ENCODE results near the gene C16orf54. TPM values are rescaled to one million over a fixed set of nuclear protein-coding genes. Genes with fewer than 3 reads are reported as not detected.
"Not testable (repeated sequence)": the region's sequence is repeated elsewhere in the genome, so short reads cannot be mapped to it uniquely, and the experiment has no call there.

Gene C16orf54
- polyA plus RNA-seq, 1 donor: 0.43 TPM

GRCh38 chr16:29739927-29740629 is 5.7 kb downstream of the C16orf54 start:
- not testable (repeated sequence) for DNase-seq

GRCh38 chr16:29738514-29738913 is 7.3 kb downstream of the C16orf54 start:
- no peak for DNase-seq

GRCh38 chr16:29737713-29738112 is 8.1 kb downstream of the C16orf54 start:
- no peak for DNase-seq

GRCh38 chr16:29736764-29737163 is 9.0 kb downstream of the C16orf54 start:
- no peak for DNase-seq

- no peak for DNase-seq
Observed at GRCh38 chr16:29736112-29736511, 9.7 kb downstream of the C16orf54 start.

- DNase-seq: no peak
Observed at GRCh38 chr16:29734786-29735185, 11.0 kb downstream of the C16orf54 start.

- not testable (repeated sequence) for DNase-seq
Observed at GRCh38 chr16:29731768-29732601, 13.8 kb downstream of the C16orf54 start.

- DNase-seq: no peak
Observed at GRCh38 chr16:29730649-29731048, 15.1 kb downstream of the C16orf54 start.

- no peak for DNase-seq
Observed at GRCh38 chr16:29729116-29729521, 16.7 kb downstream of the C16orf54 start.

- no peak for DNase-seq
Observed at GRCh38 chr16:29727452-29727851, 18.3 kb downstream of the C16orf54 start.

- DNase-seq: no peak
Observed at GRCh38 chr16:29726845-29727377, 18.9 kb downstream of the C16orf54 start.

GRCh38 chr16:29721167-29721879 is 24.5 kb downstream of the C16orf54 start:
- DNase-seq: peak; percentile 64

GRCh38 chr16:29720703-29721102 is 25.1 kb downstream of the C16orf54 start:
- no peak for DNase-seq

GRCh38 chr16:29719063-29719462 is 26.7 kb downstream of the C16orf54 start:
- no peak for DNase-seq

- DNase-seq: no peak
Observed at GRCh38 chr16:29717113-29717512, 28.7 kb downstream of the C16orf54 start.

GRCh38 chr16:29714972-29715371 is 30.8 kb downstream of the C16orf54 start:
- DNase-seq: no peak

GRCh38 chr16:29714396-29714795 is 31.4 kb downstream of the C16orf54 start:
- DNase-seq: no peak

GRCh38 chr16:29712809-29713208 is 33.0 kb downstream of the C16orf54 start:
- DNase-seq: no peak

- DNase-seq: peak; percentile 52
Observed at GRCh38 chr16:29710227-29711219, 35.3 kb downstream of the C16orf54 start.

- DNase-seq: not testable (repeated sequence)
Observed at GRCh38 chr16:29709657-29710056, 36.1 kb downstream of the C16orf54 start.

- no peak for DNase-seq
Observed at GRCh38 chr16:29708917-29709600, 36.7 kb downstream of the C16orf54 start.
